ENCODE data around the gene NACAD. TPM values are rescaled to one million over a fixed set of nuclear protein-coding genes. Genes with fewer than 3 reads are reported as not detected.

NACAD gene
- total RNA-seq, 1 donor from 2014 or later = 9.6 TPM

DNA sequence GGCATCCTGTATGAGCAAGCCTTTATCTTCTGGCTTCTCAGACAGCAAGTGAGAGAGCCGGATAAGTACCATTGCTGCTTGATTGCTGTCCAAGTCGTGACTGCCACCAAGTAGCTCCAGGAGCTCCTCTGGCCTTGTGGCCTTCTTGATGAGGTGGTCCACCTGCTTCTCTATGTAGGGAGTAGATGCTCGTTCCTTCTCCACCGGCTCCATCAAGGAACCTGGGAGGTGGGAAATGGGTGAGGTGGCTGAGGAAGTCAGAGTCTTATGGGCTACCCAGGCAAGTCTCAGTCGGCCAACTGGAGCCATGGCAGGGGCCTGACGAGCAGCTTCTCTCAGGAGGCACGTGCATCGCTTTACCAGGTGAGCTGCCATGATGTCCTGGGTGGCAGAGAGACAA lies 20.1 kb upstream of the NACAD start:
- Mint-ChIP-seq H3K4me1 (ENCODE audit: unreplicated experiment) (peaks cover 26% of the 10 kb centered on the region), H3K4me3 (ENCODE audit: unreplicated experiment) (no peak overlapping the region), H3K36me3 (ENCODE audit: unreplicated experiment) (peaks cover 18% of the 10 kb centered on the region), H3K27me3 (ENCODE audit: unreplicated experiment) (peaks cover 11% of the 10 kb centered on the region), H3K27ac (ENCODE audit: unreplicated experiment) (no peak overlapping the region), H3K9me3 (ENCODE audit: unreplicated experiment) (no peaks in the 10 kb centered on the region)
- no peak for DNase-seq (ENCODE audit: extremely low spot score, unreplicated experiment)
- TF ChIP-seq, protein P1, sequence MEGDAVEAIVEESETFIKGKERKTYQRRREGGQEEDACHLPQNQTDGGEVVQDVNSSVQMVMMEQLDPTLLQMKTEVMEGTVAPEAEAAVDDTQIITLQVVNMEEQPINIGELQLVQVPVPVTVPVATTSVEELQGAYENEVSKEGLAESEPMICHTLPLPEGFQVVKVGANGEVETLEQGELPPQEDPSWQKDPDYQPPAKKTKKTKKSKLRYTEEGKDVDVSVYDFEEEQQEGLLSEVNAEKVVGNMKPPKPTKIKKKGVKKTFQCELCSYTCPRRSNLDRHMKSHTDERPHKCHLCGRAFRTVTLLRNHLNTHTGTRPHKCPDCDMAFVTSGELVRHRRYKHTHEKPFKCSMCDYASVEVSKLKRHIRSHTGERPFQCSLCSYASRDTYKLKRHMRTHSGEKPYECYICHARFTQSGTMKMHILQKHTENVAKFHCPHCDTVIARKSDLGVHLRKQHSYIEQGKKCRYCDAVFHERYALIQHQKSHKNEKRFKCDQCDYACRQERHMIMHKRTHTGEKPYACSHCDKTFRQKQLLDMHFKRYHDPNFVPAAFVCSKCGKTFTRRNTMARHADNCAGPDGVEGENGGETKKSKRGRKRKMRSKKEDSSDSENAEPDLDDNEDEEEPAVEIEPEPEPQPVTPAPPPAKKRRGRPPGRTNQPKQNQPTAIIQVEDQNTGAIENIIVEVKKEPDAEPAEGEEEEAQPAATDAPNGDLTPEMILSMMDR (IDR thresholded peaks at IDR 0.05) = no peak

DNA sequence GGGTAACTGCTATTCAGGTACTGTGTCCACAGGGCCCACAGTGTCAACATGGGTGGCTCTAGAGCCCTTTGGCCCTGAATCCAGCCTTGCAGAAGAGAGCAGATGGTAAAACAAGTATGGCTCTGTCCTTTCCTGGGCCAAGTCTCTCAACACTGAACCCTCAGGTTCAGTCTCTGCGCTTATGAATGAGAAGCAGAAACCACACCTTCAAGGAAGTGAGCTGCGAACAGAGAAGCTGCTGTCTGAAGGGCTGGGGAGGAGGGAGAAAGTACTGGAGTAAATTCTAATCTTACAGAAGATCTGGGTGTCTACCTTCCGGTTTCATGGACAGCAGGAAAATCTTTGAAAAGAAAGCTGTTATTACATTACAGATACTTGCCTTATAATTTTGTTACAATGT lies 18.6 kb upstream of the NACAD start:
- Mint-ChIP-seq H3K4me3 (ENCODE audit: unreplicated experiment) (no peak overlapping the region), H3K4me1 (ENCODE audit: unreplicated experiment) (peaks cover 21% of the 10 kb centered on the region), H3K27ac (ENCODE audit: unreplicated experiment) (no peak overlapping the region), H3K27me3 (ENCODE audit: unreplicated experiment) (no peaks in the 10 kb centered on the region), H3K9me3 (ENCODE audit: unreplicated experiment) (no peaks in the 10 kb centered on the region), H3K36me3 (ENCODE audit: unreplicated experiment) (peaks cover 21% of the 10 kb centered on the region)
- DNase-seq (ENCODE audit: extremely low spot score, unreplicated experiment) = no peak
- TF ChIP-seq, protein P1 (IDR thresholded peaks at IDR 0.05) = no peak

DNA sequence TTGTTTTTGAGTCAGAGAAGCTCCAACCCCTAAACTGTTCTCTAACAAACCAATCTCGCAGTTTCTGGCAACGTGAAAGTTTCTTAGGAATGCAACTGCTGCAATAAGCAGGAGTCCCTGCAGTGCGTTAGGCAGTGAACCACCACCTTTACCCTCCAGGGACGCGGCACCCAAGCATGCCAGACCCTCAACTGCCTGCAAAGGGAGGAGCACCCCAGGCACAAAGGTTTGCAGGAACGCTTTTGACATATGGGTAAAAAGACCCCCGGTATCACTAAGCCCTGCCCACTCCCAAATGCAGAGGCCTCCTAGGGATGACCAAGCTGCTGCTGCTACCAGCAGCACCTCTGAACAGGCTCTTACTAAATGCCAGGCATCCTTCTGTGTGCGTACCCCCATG lies 18.1 kb upstream of the NACAD start:
- H3K4me3 Mint-ChIP-seq (ENCODE audit: unreplicated experiment) = no peak overlapping the region
- H3K9me3 Mint-ChIP-seq (ENCODE audit: unreplicated experiment) = no peaks in the 10 kb centered on the region
- DNase-seq (ENCODE audit: extremely low spot score, unreplicated experiment) = no peak
- peaks cover 16% of the 10 kb centered on the region for H3K4me1 Mint-ChIP-seq (ENCODE audit: unreplicated experiment)
- H3K36me3 Mint-ChIP-seq (ENCODE audit: unreplicated experiment) = peaks cover 21% of the 10 kb centered on the region
- TF ChIP-seq, protein P1 (IDR thresholded peaks at IDR 0.05) = no peak
- H3K27me3 Mint-ChIP-seq (ENCODE audit: unreplicated experiment) = no peaks in the 10 kb centered on the region
- H3K27ac Mint-ChIP-seq (ENCODE audit: unreplicated experiment) = no peak overlapping the region

DNA sequence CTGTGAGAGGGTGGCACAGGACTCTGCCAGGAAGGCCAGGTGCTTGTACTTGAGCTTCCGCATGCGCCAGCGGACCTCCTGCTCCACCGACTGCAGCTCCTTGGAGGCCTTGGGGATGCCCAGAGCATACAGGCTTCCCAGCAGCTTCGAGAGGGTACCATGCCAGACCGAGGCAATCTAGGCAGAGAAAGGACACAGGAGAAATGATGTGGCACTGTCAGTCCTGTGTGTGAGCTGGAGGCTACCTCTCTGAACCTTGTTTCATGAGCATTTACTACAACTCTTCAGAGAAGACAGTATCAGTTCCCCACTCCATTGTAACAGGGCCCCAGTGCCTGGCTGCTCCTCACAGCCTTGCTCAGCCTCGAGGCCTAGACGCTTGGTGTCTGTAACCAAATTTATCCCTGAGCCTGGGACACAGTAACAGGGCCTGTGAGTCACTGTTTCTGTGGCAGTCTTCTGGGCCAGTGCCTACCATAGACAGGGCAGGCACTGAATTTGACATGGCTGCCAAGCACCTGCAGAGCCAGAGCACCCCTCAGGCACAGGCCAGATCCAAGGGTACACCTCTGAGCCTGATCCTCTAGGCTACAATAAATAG lies 16.9 kb upstream of the NACAD start:
- no peak overlapping the region for H3K27ac Mint-ChIP-seq (ENCODE audit: unreplicated experiment)
- no peaks in the 10 kb centered on the region for H3K27me3 Mint-ChIP-seq (ENCODE audit: unreplicated experiment)
- peaks cover 28% of the 10 kb centered on the region for H3K36me3 Mint-ChIP-seq (ENCODE audit: unreplicated experiment)

DNA sequence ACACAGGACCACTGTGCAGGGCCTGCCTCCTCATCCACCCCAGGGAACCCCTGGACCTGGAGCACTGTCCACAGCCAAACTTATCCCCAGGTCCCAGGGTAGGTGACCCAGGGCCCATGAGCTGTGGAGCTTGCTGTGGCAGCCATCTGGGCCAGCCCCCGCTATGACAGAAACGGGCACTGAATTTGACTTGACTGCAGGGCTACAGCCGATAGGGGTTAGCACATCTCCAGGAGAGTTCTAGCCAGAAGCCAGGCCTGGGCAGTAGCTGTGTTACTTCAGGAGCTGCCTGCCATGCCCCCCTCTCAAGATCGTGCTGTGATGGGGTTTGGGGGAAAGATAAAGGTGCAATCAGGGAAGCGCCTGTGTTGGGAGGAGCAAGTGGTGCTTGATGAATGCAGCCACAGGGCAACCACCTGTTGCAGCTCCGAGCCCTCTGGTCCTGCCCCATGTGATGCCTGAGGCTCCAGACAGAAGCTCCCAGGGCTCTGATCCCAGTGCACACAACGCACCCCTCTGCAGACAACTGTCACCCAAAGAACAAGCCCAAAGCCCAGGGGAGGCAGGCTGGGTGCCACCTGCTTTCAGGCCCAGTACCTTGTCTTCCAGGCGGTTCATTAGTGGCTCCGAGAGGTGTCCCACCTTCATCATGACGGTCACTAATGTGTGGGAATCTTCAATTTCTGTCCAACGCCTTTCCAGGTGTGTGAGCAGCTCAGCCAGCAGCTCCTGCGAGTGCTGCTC lies 16.2 kb upstream of the NACAD start:
- Mint-ChIP-seq H3K9me3 (ENCODE audit: unreplicated experiment) (no peaks in the 10 kb centered on the region), H3K27me3 (ENCODE audit: unreplicated experiment) (no peaks in the 10 kb centered on the region), H3K4me3 (ENCODE audit: unreplicated experiment) (no peak overlapping the region), H3K4me1 (ENCODE audit: unreplicated experiment) (peaks cover 7% of the 10 kb centered on the region), H3K36me3 (ENCODE audit: unreplicated experiment) (peaks cover 32% of the 10 kb centered on the region), H3K27ac (ENCODE audit: unreplicated experiment) (no peak overlapping the region)
- no peak for DNase-seq (ENCODE audit: extremely low spot score, unreplicated experiment)
- TF ChIP-seq, protein P1 (IDR thresholded peaks at IDR 0.05) = no peak

More for the DNA sequence above, 16.9 kb upstream of the NACAD start:
- Mint-ChIP-seq H3K4me3 (ENCODE audit: unreplicated experiment) (no peak overlapping the region), H3K4me1 (ENCODE audit: unreplicated experiment) (peaks cover 12% of the 10 kb centered on the region), H3K9me3 (ENCODE audit: unreplicated experiment) (no peaks in the 10 kb centered on the region)
- TF ChIP-seq, protein P1 (IDR thresholded peaks at IDR 0.05) = no peak
- DNase-seq (ENCODE audit: extremely low spot score, unreplicated experiment) = no peak

All from osteocyte (in vitro differentiated cells).